IMR-90 (cell line): ENCODE data around the gene RGR. TPM values are rescaled to one million over a fixed set of nuclear protein-coding genes. Genes with fewer than 3 reads are reported as not detected.

Source experiments
- ATAC-seq: fragments of 200-7000 bp; cut with Tn5 transposase; 2 replicates; pipeline ENCODE4 v1.9.1; 2020; ENCODE audit warnings: low read depth, mild to moderate bottlenecking, moderate library complexity
- BruUV-seq: library from RNA; stranded (reverse); fragments of 400-500 nt; replicated peaks from 2 replicates; lab custom pipeline; 2021; lab: Mats Ljungman, UMichigan
- CTCF ChIA-PET: fragments of 300-600 bp; formaldehyde crosslinking; extraction: SDS; loops from one replicate; lab custom pipeline; 2021; ENCODE audit warnings: antibody characterized with exemption; lab: Yijun Ruan, JAX
- POLR2A ChIA-PET: fragments of 300-600 bp; sonication (Branson Sonifier 250); formaldehyde crosslinking; loops from one replicate; lab custom pipeline; 2022; ENCODE audit warnings: antibody characterized with exemption; ENCODE audit not compliant: unreplicated experiment; lab: Charles Lee
- DNase-seq: peaks from one replicate; pipeline ENCODE4 v3.0.0; 2013
- H2AFZ ChIP-seq: replicated peaks from 2 replicates; pipeline ENCODE3; 2013; ENCODE audit warnings: low read length, mild to moderate bottlenecking; ENCODE audit not compliant: poor library complexity
- H2AK5ac ChIP-seq: 2 replicates; pipeline ENCODE4 v1.6.1; 2013; ENCODE audit warnings: low read depth, low read length, inconsistent platforms
- H2AK9ac ChIP-seq: replicated peaks from 2 replicates; pipeline ENCODE3; 2013; ENCODE audit warnings: mild to moderate bottlenecking, low read depth, low read length, moderate library complexity; ENCODE audit not compliant: poor library complexity
- H2BK120ac ChIP-seq: 2 replicates; pipeline ENCODE4 v1.6.1; 2013; ENCODE audit warnings: low read depth, low read length, inconsistent platforms
- H2BK15ac ChIP-seq: 3 replicates; pipeline ENCODE4 v1.6.1; 2013; ENCODE audit warnings: low read depth, low read length, inconsistent platforms
- H2BK20ac ChIP-seq: 2 replicates; pipeline ENCODE4 v1.6.1; 2013; ENCODE audit warnings: low read depth, mild to moderate bottlenecking, inconsistent platforms, low read length, moderate library complexity
- H2BK5ac ChIP-seq: 2 replicates; pipeline ENCODE4 v1.6.1; 2013; ENCODE audit warnings: mild to moderate bottlenecking, low read depth, low read length, inconsistent platforms; ENCODE audit not compliant: poor library complexity, severe bottlenecking
- H3K14ac ChIP-seq: replicated peaks from 2 replicates; pipeline ENCODE4 v1.6.1; 2013; ENCODE audit warnings: low read depth, low read length, inconsistent platforms
- H3K18ac ChIP-seq: 2 replicates; pipeline ENCODE4 v1.6.1; 2013; ENCODE audit warnings: low read depth, low read length, control low read depth
- H3K23ac ChIP-seq: 2 replicates; pipeline ENCODE4 v1.6.1; 2013; ENCODE audit warnings: low read depth, low read length, inconsistent platforms
- H3K27ac ChIP-seq: 2 replicates; pipeline ENCODE4 v1.5.1; 2013; ENCODE audit warnings: mild to moderate bottlenecking, control low read depth, low read length; ENCODE audit not compliant: insufficient read depth
- H3K27me3 ChIP-seq: 2 replicates; pipeline ENCODE4 v1.6.1; 2013; ENCODE audit warnings: low read length; ENCODE audit not compliant: control insufficient read depth, insufficient read depth
- H3K36me3 ChIP-seq: 2 replicates; pipeline ENCODE4 v1.6.1; 2013; ENCODE audit warnings: low read length, mixed read lengths; ENCODE audit not compliant: control insufficient read depth, insufficient read depth
- H3K4ac ChIP-seq: 2 replicates; pipeline ENCODE4 v1.6.1; 2013; ENCODE audit warnings: low read depth, low read length, inconsistent platforms
- H3K4me1 ChIP-seq: 2 replicates; pipeline ENCODE4 v1.6.1; 2013; ENCODE audit warnings: low read length, mixed read lengths; ENCODE audit not compliant: control insufficient read depth, insufficient read depth
- H3K4me2 ChIP-seq: 2 replicates; pipeline ENCODE4 v1.6.1; 2013; ENCODE audit warnings: low read depth, mild to moderate bottlenecking, control low read depth, low read length, moderate library complexity
- H3K4me3 ChIP-seq: 2 replicates; pipeline ENCODE4 v1.5.1; 2013; ENCODE audit warnings: low read depth, mild to moderate bottlenecking, control low read depth, low read length, moderate library complexity; ENCODE audit not compliant: insufficient read depth
- H3K56ac ChIP-seq: 2 replicates; pipeline ENCODE4 v1.6.1; 2013; ENCODE audit warnings: low read length, inconsistent platforms; ENCODE audit not compliant: insufficient read depth; ENCODE audit errors: extremely low read depth
- H3K79me1 ChIP-seq, 2 experiments: 2 replicates each; pipeline ENCODE4 v1.6.1; 2013; ENCODE audit warnings: low read length in 2 of 2, inconsistent platforms in 1 of 2, low read depth in 1 of 2
- H3K9ac ChIP-seq: 2 replicates; pipeline ENCODE4 v1.6.1; 2013; ENCODE audit warnings: low read depth, low read length, control low read depth
- H3K9me1 ChIP-seq: 2 replicates; pipeline ENCODE4 v1.6.1; 2013; ENCODE audit warnings: low read length, inconsistent platforms; ENCODE audit not compliant: insufficient read depth
- H3K9me3 ChIP-seq: 2 replicates; pipeline ENCODE4 v1.6.1; 2013; ENCODE audit warnings: low read length; ENCODE audit not compliant: control insufficient read depth, insufficient read depth
- H4K20me1 ChIP-seq: 2 replicates; pipeline ENCODE4 v1.6.1; 2013; ENCODE audit warnings: low read length, inconsistent platforms; ENCODE audit not compliant: insufficient read depth
- H4K5ac ChIP-seq: 2 replicates; pipeline ENCODE4 v1.6.1; 2013; ENCODE audit warnings: mild to moderate bottlenecking, low read depth, low read length, control low read depth
- H4K8ac ChIP-seq, 2 experiments: 2 replicates each; pipeline ENCODE4 v1.6.1; 2013; ENCODE audit warnings: low read depth in 2 of 2, low read length in 2 of 2, control low read depth in 1 of 2, inconsistent platforms in 1 of 2
- H4K91ac ChIP-seq: 2 replicates; pipeline ENCODE4 v1.6.1; 2013; ENCODE audit warnings: low read depth, low read length, inconsistent platforms; ENCODE audit not compliant: insufficient read depth
- CHD1 ChIP-seq: IDR thresholded peaks from 2 replicates; pipeline ENCODE4 v1.6.1; 2012; ENCODE audit warnings: low read depth, low read length, improper control_type of control experiment
- MAZ ChIP-seq: IDR thresholded peaks from 2 replicates; pipeline ENCODE4 v1.6.1; 2012; ENCODE audit warnings: low read depth, mild to moderate bottlenecking, low read length, improper control_type of control experiment, moderate library complexity, borderline replicate concordance
- MXI1 ChIP-seq: IDR thresholded peaks from 2 replicates; pipeline ENCODE4 v1.6.1; 2012; ENCODE audit warnings: low read depth, mild to moderate bottlenecking, low read length, moderate library complexity, borderline replicate concordance
- NFE2L2 ChIP-seq: fragments of 150-350 bp; IDR thresholded peaks from 2 replicates; pipeline ENCODE4 v1.6.1; 2016; ENCODE audit warnings: low read depth, mild to moderate bottlenecking, low read length
- RAD21 ChIP-seq: IDR thresholded peaks from 2 replicates; pipeline ENCODE4 v1.6.1; 2012; ENCODE audit warnings: low read length, improper control_type of control experiment
- RFX5 ChIP-seq: IDR thresholded peaks from 2 replicates; pipeline ENCODE4 v1.8.0; 2012; ENCODE audit warnings: low read depth, mild to moderate bottlenecking, low read length, moderate library complexity
- SMC3 ChIP-seq: fragments of 150-350 bp; IDR thresholded peaks from 2 replicates; pipeline ENCODE4 v1.6.1; 2016; ENCODE audit warnings: low read depth, mild to moderate bottlenecking, antibody characterized with exemption, low read length, moderate library complexity
- WGBS, 2 experiments: methylation state at CpG; one replicate each; pipeline versions ENCODE4 v1.1.5 to v1.1.7; 2013; ENCODE audit warnings: missing lambda C conversion rate in 2 of 2; ENCODE audit not compliant: insufficient read length in 1 of 2; ENCODE audit errors: extremely low coverage in 2 of 2; 5-methylcytosine and 5-hydroxymethylcytosine counted together
- dilution Hi-C: fragments of 300-500 bp; cut with HindIII; formaldehyde crosslinking; loops from one replicate; pipeline ENCODE4 v1.14.3; 2018; ENCODE audit warnings: low sequenced_read_pairs; ENCODE audit not compliant: unreplicated experiment
- in situ Hi-C: fragments of 300-500 bp; cut with MboI; formaldehyde crosslinking; loops from 3 replicates; pipeline ENCODE4 v1.14.3; 2019; ENCODE audit warnings: low sequenced_read_pairs, inconsistent platforms, mixed read lengths
- intact Hi-C: fragments of 100-400 bp; cut with micrococcal nuclease; formaldehyde crosslinking; loops from 2 replicates; pipeline ENCODE4 v1.10.0; 2022
- polyA plus RNA-seq, 3 experiments: library from polyadenylated mRNA; depleted of rRNA; stranded (reverse); fragments of >200 nt; gene quantifications; 2 replicates each; pipeline ENCODE4 v1.2.3, GENCODE V29; 2012; ENCODE audit warnings: low replicate concordance in 1 of 3
- total RNA-seq: library from RNA; depleted of rRNA; stranded (reverse); fragments of >200 nt; gene quantifications from 2 replicates; pipeline ENCODE4 v1.2.3, GENCODE V29; 2012
- TF ChIP-seq, protein P1 (sequence below): fragments of 150-350 bp; IDR thresholded peaks from 2 replicates; pipeline ENCODE4 v1.6.1; 2017; ENCODE audit warnings: mild to moderate bottlenecking, antibody characterized with exemption, low read length, low read depth

RGR gene
- total and polyA plus RNA-seq, 2 of the 4 experiments (the other 2 are of a cell fraction), result not detected

GRCh38 chr10:84202349-84202748 lies 42.5 kb upstream of the RGR start:
- no CpG with 5 or more reads among the region's 5 CpGs for WGBS, 2 experiments
- CTCF ChIA-PET, result no interaction called here

More at GRCh38 chr10:84202349-84202748, 42.5 kb upstream of the RGR start:
- no peak for DNase-seq
- Histone ChIP-seq H3K27ac (no peak overlapping the region), H3K4me1 (no peaks in the 10 kb centered on the region), H3K4me3 (no peak overlapping the region), H4K91ac (no peak overlapping the region), H3K14ac (no peak overlapping the region), H2BK120ac (no peak overlapping the region), H4K20me1 (no peaks in the 10 kb centered on the region), H2AK9ac (peak overlapping the region; percentile 19), H3K9ac (no peak overlapping the region), H3K36me3 (no peaks in the 10 kb centered on the region), H4K8ac (no peak overlapping the region), H2AK5ac (no peak overlapping the region), H3K27me3 (peaks cover 12% of the 10 kb centered on the region), H3K18ac (no peak overlapping the region), H3K79me1 (no peaks in the 10 kb centered on the region), H3K9me3 (no peaks in the 10 kb centered on the region), H2BK5ac (no peak overlapping the region), H2BK15ac (no peak overlapping the region), H2AFZ (peak overlapping the region; percentile 58), H3K56ac (no peak overlapping the region), H3K23ac (no peak overlapping the region), H3K4ac (no peak overlapping the region), H3K4me2 (no peak overlapping the region), H2BK20ac (no peak overlapping the region), H3K9me1 (no peaks in the 10 kb centered on the region), H4K5ac (no peak overlapping the region)
- intact Hi-C loops (no loop called here), in situ Hi-C loops (no loop called here), dilution Hi-C loops (no loop called here)
- POLR2A ChIA-PET, result no interaction called here
- TF ChIP-seq SMC3 (no peak), CHD1 (no peak), MXI1 (no peak), MAZ (no peak), RAD21 (no peak), RFX5 (no peak), NFE2L2 (no peak)
- TF ChIP-seq, protein P1, sequence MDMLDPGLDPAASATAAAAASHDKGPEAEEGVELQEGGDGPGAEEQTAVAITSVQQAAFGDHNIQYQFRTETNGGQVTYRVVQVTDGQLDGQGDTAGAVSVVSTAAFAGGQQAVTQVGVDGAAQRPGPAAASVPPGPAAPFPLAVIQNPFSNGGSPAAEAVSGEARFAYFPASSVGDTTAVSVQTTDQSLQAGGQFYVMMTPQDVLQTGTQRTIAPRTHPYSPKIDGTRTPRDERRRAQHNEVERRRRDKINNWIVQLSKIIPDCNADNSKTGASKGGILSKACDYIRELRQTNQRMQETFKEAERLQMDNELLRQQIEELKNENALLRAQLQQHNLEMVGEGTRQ, result no peak
- BruUV-seq, result no TSS peak
- ATAC-seq, result no peak
